Nephron progenitor cell (in vitro differentiated cells): Measurements from ENCODE around the gene PRDM16.

Experiments
- DNase-seq: peaks from one replicate; pipeline ENCODE4 v3.0.0; 2021
- H3K27ac Mint-ChIP-seq: 2 replicates; pipeline ENCODE4 v1.8.0; 2021; ENCODE audit warnings: mild to moderate bottlenecking, moderate library complexity, mixed read lengths
- H3K27me3 Mint-ChIP-seq: 2 replicates; pipeline ENCODE4 v1.8.0; 2021; ENCODE audit warnings: mild to moderate bottlenecking, low read depth, mixed read lengths; ENCODE audit not compliant: poor library complexity
- H3K36me3 Mint-ChIP-seq: 2 replicates; pipeline ENCODE4 v1.8.0; 2021; ENCODE audit warnings: low read depth, mixed read lengths
- H3K4me1 Mint-ChIP-seq: 2 replicates; pipeline ENCODE4 v1.8.0; 2021; ENCODE audit warnings: mixed read lengths
- H3K4me3 Mint-ChIP-seq: 2 replicates; pipeline ENCODE4 v1.8.0; 2021; ENCODE audit warnings: mild to moderate bottlenecking, moderate library complexity, mixed read lengths
- H3K9me3 Mint-ChIP-seq: 2 replicates; pipeline ENCODE4 v1.8.0; 2021; ENCODE audit warnings: mild to moderate bottlenecking, moderate library complexity, mixed read lengths
- TF ChIP-seq, protein P1 (sequence below): fragments of 200-600 bp; sonication (generic); IDR thresholded peaks from 2 replicates; pipeline ENCODE4 v1.5.0; 2021; ENCODE audit warnings: antibody characterized with exemption

Gene PRDM16

DNA sequence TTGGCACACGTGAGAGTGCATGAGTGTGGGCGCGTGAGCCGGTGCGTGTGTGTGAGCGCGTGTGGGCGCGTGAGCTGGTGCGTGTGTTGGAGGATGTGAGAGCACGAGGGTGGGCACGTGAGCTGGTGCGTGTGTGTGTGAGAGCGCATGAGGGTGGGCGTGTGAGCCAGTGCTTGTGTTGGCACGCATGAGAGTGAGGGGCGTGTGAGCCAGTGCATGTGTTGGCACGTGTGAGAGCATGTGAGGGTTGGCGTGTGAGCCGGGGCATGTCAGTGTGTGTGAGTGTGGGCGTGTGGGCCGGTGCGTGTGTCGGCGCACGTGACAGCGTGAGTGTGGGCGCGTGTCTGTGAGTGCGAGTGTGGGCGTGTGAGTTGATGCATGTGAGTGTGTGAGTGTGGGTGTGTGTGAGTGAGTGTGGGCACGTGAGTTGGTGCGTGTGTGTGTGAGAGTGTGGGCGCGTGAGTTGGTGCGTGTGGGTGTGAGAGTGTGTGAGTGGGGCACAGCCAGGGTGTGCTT, 339.8 kb downstream of the PRDM16 start:
- H3K27me3 Mint-ChIP-seq, result peaks cover 23% of the 10 kb centered on the region
- H3K4me3 Mint-ChIP-seq, result no peak overlapping the region
- TF ChIP-seq, protein P1, sequence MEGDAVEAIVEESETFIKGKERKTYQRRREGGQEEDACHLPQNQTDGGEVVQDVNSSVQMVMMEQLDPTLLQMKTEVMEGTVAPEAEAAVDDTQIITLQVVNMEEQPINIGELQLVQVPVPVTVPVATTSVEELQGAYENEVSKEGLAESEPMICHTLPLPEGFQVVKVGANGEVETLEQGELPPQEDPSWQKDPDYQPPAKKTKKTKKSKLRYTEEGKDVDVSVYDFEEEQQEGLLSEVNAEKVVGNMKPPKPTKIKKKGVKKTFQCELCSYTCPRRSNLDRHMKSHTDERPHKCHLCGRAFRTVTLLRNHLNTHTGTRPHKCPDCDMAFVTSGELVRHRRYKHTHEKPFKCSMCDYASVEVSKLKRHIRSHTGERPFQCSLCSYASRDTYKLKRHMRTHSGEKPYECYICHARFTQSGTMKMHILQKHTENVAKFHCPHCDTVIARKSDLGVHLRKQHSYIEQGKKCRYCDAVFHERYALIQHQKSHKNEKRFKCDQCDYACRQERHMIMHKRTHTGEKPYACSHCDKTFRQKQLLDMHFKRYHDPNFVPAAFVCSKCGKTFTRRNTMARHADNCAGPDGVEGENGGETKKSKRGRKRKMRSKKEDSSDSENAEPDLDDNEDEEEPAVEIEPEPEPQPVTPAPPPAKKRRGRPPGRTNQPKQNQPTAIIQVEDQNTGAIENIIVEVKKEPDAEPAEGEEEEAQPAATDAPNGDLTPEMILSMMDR, result no peak
- no peak for DNase-seq
- H3K9me3 Mint-ChIP-seq, result no peaks in the 10 kb centered on the region
- H3K36me3 Mint-ChIP-seq, result no peaks in the 10 kb centered on the region
- peaks cover 14% of the 10 kb centered on the region for H3K4me1 Mint-ChIP-seq
- no peak overlapping the region for H3K27ac Mint-ChIP-seq

DNA sequence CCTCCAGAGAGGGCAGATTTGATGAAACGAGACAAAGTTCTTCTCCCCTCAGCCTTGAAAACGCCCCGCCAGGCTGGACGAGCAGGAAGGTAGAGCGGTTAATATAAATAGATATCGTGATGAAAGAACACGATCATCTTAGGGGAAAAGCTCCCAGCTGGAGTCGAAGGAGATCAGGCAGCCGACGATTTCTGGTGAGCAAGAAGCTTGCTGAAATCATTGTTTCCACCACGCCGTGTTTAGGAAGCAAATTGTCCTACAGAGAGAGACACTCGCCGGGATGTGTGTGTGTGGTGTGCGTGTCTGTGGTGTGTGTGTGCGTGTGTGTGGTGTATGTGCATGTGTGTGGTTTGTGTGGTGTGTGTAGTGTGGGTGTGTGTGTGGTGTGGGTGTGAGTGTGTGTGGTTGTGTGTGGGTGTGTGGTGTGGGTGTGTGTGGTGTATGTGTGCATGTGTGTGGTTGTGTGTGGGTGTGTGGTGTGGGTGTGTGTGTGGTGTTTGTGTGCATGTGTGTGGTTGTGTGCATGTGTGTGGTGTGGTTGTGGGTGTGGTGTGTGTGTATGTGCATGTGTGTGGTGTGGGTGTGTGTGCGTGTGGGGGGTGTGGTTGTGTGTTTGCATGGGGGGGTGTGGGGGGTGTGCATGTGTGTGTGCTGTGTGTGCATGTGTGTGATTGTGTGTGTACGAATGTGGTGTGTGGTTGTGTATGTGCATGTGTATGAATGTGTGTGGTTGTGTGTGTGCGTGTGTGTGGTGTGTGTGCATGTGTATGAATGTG, 340.6 kb downstream of the PRDM16 start:
- peaks cover 21% of the 10 kb centered on the region for H3K27me3 Mint-ChIP-seq
- TF ChIP-seq, protein P1, result no peak
- H3K9me3 Mint-ChIP-seq, result no peaks in the 10 kb centered on the region
- DNase-seq, result no peak
- no peak overlapping the region for H3K27ac Mint-ChIP-seq
- no peaks in the 10 kb centered on the region for H3K36me3 Mint-ChIP-seq
- H3K4me1 Mint-ChIP-seq, result peaks cover 12% of the 10 kb centered on the region
- no peak overlapping the region for H3K4me3 Mint-ChIP-seq

DNA sequence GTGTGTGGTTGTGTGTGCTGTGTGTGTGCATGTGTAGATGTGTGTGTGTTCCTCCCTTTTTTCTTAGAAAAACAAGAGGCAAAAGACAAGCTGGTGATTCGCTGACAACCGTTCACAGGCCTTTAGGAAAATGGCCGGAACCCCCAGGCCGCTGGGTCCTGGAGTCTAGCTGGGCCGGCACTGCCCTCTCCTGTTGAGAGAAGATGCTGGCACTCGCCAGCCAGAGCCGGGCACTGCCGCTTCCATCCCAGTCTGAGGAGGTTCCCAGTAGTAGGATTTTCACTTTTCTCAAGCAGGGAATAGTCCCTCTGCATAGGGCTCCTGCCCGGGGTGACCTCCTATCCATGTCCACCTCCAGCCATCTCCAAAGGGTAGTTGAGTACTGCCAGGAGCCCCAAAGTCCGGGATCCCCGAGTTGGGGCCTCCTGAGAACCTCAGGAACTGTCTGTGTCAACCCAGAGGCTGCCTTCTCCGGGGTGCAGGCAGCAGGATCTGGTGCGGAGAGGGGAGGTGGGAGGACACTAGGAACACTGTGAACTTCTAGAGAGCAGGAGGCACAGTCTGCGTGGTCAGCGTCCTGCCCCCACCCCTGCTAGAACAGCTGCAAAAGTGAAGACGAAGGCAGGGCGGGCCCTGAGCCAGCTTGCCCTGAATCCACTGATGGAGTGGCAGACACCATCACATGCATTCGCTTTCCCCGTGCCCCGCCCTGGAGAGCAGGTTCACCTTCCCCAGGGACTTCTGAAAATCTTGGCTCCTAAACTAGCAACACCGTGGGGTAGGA, 341.3 kb downstream of the PRDM16 start:
- Mint-ChIP-seq H3K27ac (no peak overlapping the region), H3K4me1 (peaks cover 19% of the 10 kb centered on the region), H3K27me3 (peaks cover 23% of the 10 kb centered on the region), H3K4me3 (no peak overlapping the region), H3K9me3 (no peaks in the 10 kb centered on the region), H3K36me3 (no peaks in the 10 kb centered on the region)
- TF ChIP-seq, protein P1, result peak; percentile 59
- DNase-seq, result peak; percentile 72

DNA sequence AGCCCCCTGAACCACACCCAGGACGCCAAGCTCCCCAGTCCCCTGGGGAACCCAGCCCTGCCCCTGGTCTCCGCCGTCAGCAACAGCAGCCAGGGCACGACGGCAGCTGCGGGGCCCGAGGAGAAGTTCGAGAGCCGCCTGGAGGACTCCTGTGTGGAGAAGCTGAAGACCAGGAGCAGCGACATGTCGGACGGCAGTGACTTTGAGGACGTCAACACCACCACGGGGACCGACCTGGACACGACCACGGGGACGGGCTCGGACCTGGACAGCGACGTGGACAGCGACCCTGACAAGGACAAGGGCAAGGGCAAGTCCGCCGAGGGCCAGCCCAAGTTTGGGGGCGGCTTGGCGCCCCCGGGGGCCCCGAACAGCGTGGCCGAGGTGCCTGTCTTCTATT, 342.8 kb downstream of the PRDM16 start:
- Mint-ChIP-seq H3K27me3 (peaks cover 14% of the 10 kb centered on the region), H3K36me3 (no peaks in the 10 kb centered on the region), H3K4me1 (peaks cover 14% of the 10 kb centered on the region), H3K4me3 (no peak overlapping the region), H3K9me3 (no peaks in the 10 kb centered on the region), H3K27ac (no peak overlapping the region)
- TF ChIP-seq, protein P1, result no peak
- DNase-seq, result no peak

DNA sequence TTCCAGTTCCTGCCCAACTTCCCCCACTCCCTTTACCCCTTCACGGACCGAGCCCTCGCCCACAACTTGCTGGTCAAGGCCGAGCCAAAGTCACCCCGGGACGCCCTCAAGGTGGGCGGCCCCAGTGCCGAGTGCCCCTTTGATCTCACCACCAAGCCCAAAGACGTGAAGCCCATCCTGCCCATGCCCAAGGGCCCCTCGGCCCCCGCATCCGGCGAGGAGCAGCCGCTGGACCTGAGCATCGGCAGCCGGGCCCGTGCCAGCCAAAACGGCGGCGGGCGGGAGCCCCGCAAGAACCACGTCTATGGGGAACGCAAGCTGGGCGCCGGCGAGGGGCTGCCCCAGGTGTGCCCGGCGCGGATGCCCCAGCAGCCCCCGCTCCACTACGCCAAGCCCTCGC, 343.4 kb downstream of the PRDM16 start:
- Mint-ChIP-seq H3K9me3 (peaks cover 6% of the 10 kb centered on the region), H3K36me3 (no peaks in the 10 kb centered on the region), H3K27ac (no peak overlapping the region), H3K4me1 (peaks cover 14% of the 10 kb centered on the region), H3K27me3 (peaks cover 14% of the 10 kb centered on the region), H3K4me3 (no peak overlapping the region)
- no peak for DNase-seq
- TF ChIP-seq, protein P1, result no peak
